SK-N-DZ (cell line): Measurements from ENCODE around the gene EPB41L2.

Source experiments
- DNase-seq: peaks from one replicate; pipeline ENCODE4 v3.0.0-alpha.2; 2015; ENCODE audit warnings: low spot score

The EPB41L2 gene

GRCh38 chr6:131062241-131063027 lies 611 bp downstream of the EPB41L2 start:
- peak; percentile 22 for DNase-seq

- no peak for DNase-seq
Measured at GRCh38 chr6:131061751-131062119, 1.3 kb downstream of the EPB41L2 start.

- no peak for DNase-seq
Measured at GRCh38 chr6:131061041-131061750, 1.8 kb downstream of the EPB41L2 start.

GRCh38 chr6:131060311-131060710 lies 2.7 kb downstream of the EPB41L2 start:
- no peak for DNase-seq

GRCh38 chr6:131059486-131059885 lies 3.6 kb downstream of the EPB41L2 start:
- no peak for DNase-seq

GRCh38 chr6:131058236-131058635 lies 4.8 kb downstream of the EPB41L2 start:
- DNase-seq, result no peak

- no peak for DNase-seq
Measured at GRCh38 chr6:131054392-131055250, 8.4 kb downstream of the EPB41L2 start.

- DNase-seq, result no peak
Measured at GRCh38 chr6:131053546-131054240, 9.4 kb downstream of the EPB41L2 start.

GRCh38 chr6:131052181-131052580 lies 10.9 kb downstream of the EPB41L2 start:
- no peak for DNase-seq

- peak; percentile 73 for DNase-seq
Measured at GRCh38 chr6:131051341-131051740, 11.7 kb downstream of the EPB41L2 start.

GRCh38 chr6:131049608-131050007 lies 13.4 kb downstream of the EPB41L2 start:
- DNase-seq, result no peak

GRCh38 chr6:131048933-131049515 lies 14.0 kb downstream of the EPB41L2 start:
- no peak for DNase-seq

- DNase-seq, result no peak
Measured at GRCh38 chr6:131048459-131048858, 14.6 kb downstream of the EPB41L2 start.

GRCh38 chr6:131045139-131045538 lies 17.9 kb downstream of the EPB41L2 start:
- DNase-seq, result no peak

GRCh38 chr6:131043902-131044447 lies 19.1 kb downstream of the EPB41L2 start:
- no peak for DNase-seq

- no peak for DNase-seq
Measured at GRCh38 chr6:131042664-131043063, 20.4 kb downstream of the EPB41L2 start.

GRCh38 chr6:131041814-131042213 lies 21.2 kb downstream of the EPB41L2 start:
- no peak for DNase-seq

- no peak for DNase-seq
Measured at GRCh38 chr6:131040866-131041265, 22.2 kb downstream of the EPB41L2 start.

GRCh38 chr6:131039345-131039680 lies 23.7 kb downstream of the EPB41L2 start:
- no peak for DNase-seq

GRCh38 chr6:131038597-131039344 lies 24.3 kb downstream of the EPB41L2 start:
- DNase-seq, result no peak
